Tibial nerve (tissue), 4 donors: ENCODE data around the gene DNAJC5G. TPM values are rescaled to one million over a fixed set of nuclear protein-coding genes. Genes with fewer than 3 reads are reported as not detected.

Source experiments
- DNase-seq, 2 donors: peaks; one replicate each; pipeline ENCODE4 v3.0.0-alpha.2; 2019; ENCODE audit warnings: low spot score in 2 of 2
- H3K27ac ChIP-seq, 4 donors: fragments of 200-600 bp; sonication (generic) in 3 of 4; one replicate each; pipeline ENCODE4 v1.5.1; 2017 to 2019; ENCODE audit warnings: mild to moderate bottlenecking in 1 of 4
- H3K27me3 ChIP-seq, 2 donors: fragments of 200-600 bp; sonication (generic) in 1 of 2; one replicate each; pipeline versions ENCODE4 v1.5.1 to v1.6.0; 2017 to 2019
- H3K36me3 ChIP-seq, 3 donors: fragments of 200-600 bp; sonication (generic); one replicate each; pipeline ENCODE4 v1.5.1; 2018 to 2019
- H3K4me1 ChIP-seq, 4 donors: fragments of 200-600 bp; sonication (generic) in 3 of 4; one replicate each; pipeline ENCODE4 v1.5.1; 2017 to 2019
- H3K4me3 ChIP-seq, 4 donors: fragments of 200-600 bp; sonication (generic) in 3 of 4; one replicate each; pipeline ENCODE4 v1.5.1; 2017 to 2019; ENCODE audit warnings: mild to moderate bottlenecking in 1 of 4, moderate library complexity in 1 of 4
- H3K9me3 ChIP-seq, 4 donors: fragments of 200-600 bp; sonication (generic) in 3 of 4; one replicate each; pipeline ENCODE4 v1.5.1; 2017 to 2019
- CTCF ChIP-seq, 5 experiments: fragments of 200-600 bp in 3 of 5; fragments of 450-650 bp in 2 of 5; sonication (generic) in 3 of 5; IDR thresholded peaks; one replicate each; pipeline ENCODE4 v1.5.1; 2016 to 2019; ENCODE audit warnings: antibody characterized with exemption in 5 of 5, mild to moderate bottlenecking in 3 of 5, moderate library complexity in 2 of 5
- EP300 ChIP-seq, 2 donors: sonication (generic); formaldehyde crosslinking; IDR thresholded peaks; one replicate each; pipeline ENCODE4 v1.6.1; 2017; ENCODE audit warnings: antibody characterized with exemption in 2 of 2, mild to moderate bottlenecking in 1 of 2
- POLR2A ChIP-seq, 2 donors: fragments of 450-650 bp; IDR thresholded peaks; one replicate each; pipeline ENCODE4 v1.6.1; 2017; ENCODE audit warnings: antibody characterized with exemption in 2 of 2, mild to moderate bottlenecking in 2 of 2, moderate library complexity in 2 of 2
- WGBS, 2 donors: methylation state at CpG; one replicate each; pipeline ENCODE4 v1.1.5; 2018; 5-methylcytosine and 5-hydroxymethylcytosine counted together
- total RNA-seq, 4 donors: library from RNA; depleted of rRNA; stranded (reverse); fragments of >200 nt; gene quantifications; one replicate each; pipeline ENCODE4 v1.1.0, GENCODE V29; 2016

DNAJC5G gene
- total RNA-seq, 4 donors from 2014 or later = 2.5 TPM; not detected in 3

- no peak for DNase-seq
- Histone ChIP-seq H3K9me3 (no peaks in the 10 kb centered on the region), H3K4me1 (peaks cover 0 to 7% (median 0%) of the 10 kb centered on the region in 4 donors), H3K27me3 (peaks cover 0 to 32% of the 10 kb centered on the region in 2 donors), H3K27ac (no peak overlapping the region), H3K36me3 (peaks cover 0 to 18% (median 6%) of the 10 kb centered on the region in 3 donors), H3K4me3 (no peak overlapping the region)
- TF ChIP-seq CTCF (IDR thresholded peaks at IDR 0.05) (no peak), POLR2A (IDR thresholded peaks at IDR 0.05) (no peak)
- WGBS, 2 donors = 83 to 93% methylated on average over 4 of the region's 4 CpGs
Measured at GRCh38 chr2:27247893-27248292, 27.3 kb upstream of the DNAJC5G start.

GRCh38 chr2:27249159-27249890 lies 25.9 kb upstream of the DNAJC5G start:
- Histone ChIP-seq H3K27me3 (peaks cover 0 to 44% of the 10 kb centered on the region in 2 donors), H3K4me1 (peaks cover 0 to 7% (median 0%) of the 10 kb centered on the region in 4 donors), H3K9me3 (no peaks in the 10 kb centered on the region), H3K4me3 (no peak overlapping the region), H3K27ac (no peak overlapping the region), H3K36me3 (peaks cover 0 to 4% (median 0%) of the 10 kb centered on the region in 3 donors)
- no peak for DNase-seq
- TF ChIP-seq CTCF (IDR thresholded peaks at IDR 0.05) (no peak), POLR2A (IDR thresholded peaks at IDR 0.05) (no peak), EP300 (IDR thresholded peaks at IDR 0.05) (no peak)
- 30 to 50% methylated on average over 12 of the region's 12 CpGs for WGBS, 2 donors

GRCh38 chr2:27249891-27250651 lies 25.2 kb upstream of the DNAJC5G start:
- H3K9me3 ChIP-seq = no peaks in the 10 kb centered on the region
- peaks cover 0 to 51% of the 10 kb centered on the region in 2 donors for H3K27me3 ChIP-seq
- H3K4me3 ChIP-seq = no peak overlapping the region
- H3K4me1 ChIP-seq = peaks cover 0 to 7% (median 0%) of the 10 kb centered on the region in 4 donors
- DNase-seq = no peak
- WGBS, 2 donors = 30 to 39% methylated on average over 14 to 22 of the region's 22 CpGs
- no peaks in the 10 kb centered on the region for H3K36me3 ChIP-seq
- TF ChIP-seq CTCF (IDR thresholded peaks at IDR 0.05) (peak; percentile 21 to 57 (median 48)), POLR2A (IDR thresholded peaks at IDR 0.05) (no peak)
- H3K27ac ChIP-seq = no peak overlapping the region

GRCh38 chr2:27250652-27251379 lies 24.4 kb upstream of the DNAJC5G start:
- no peak overlapping the region for H3K27ac ChIP-seq
- H3K36me3 ChIP-seq = no peaks in the 10 kb centered on the region
- TF ChIP-seq POLR2A (IDR thresholded peaks at IDR 0.05) = no peak
- no peak for TF ChIP-seq CTCF (IDR thresholded peaks at IDR 0.05)
- no peak for TF ChIP-seq EP300 (IDR thresholded peaks at IDR 0.05)
- H3K9me3 ChIP-seq = no peaks in the 10 kb centered on the region
- no peak overlapping the region for H3K4me3 ChIP-seq
- H3K4me1 ChIP-seq = peaks cover 0 to 7% (median 0%) of the 10 kb centered on the region in 4 donors
- DNase-seq = no peak
- WGBS, 2 donors = 63 to 68% methylated on average over 13 of the region's 13 CpGs
- H3K27me3 ChIP-seq = peaks cover 0 to 56% of the 10 kb centered on the region in 2 donors
